GM12801 (cell line): ENCODE measurements around the gene VENTX.

ENCODE experiments used
- CTCF ChIP-seq: IDR thresholded peaks from one replicate; pipeline ENCODE4 v1.5.1; 2011; ENCODE audit warnings: control low read depth; ENCODE audit not compliant: insufficient read length; ENCODE audit errors: extremely low read depth

Gene VENTX

GRCh38 chr10:133251388-133252222 lies 13.9 kb downstream of the VENTX start:
- no peak for TF ChIP-seq CTCF

- TF ChIP-seq CTCF, result no peak
Observed at GRCh38 chr10:133252223-133252552, 14.5 kb downstream of the VENTX start.

GRCh38 chr10:133253361-133253955 lies 15.8 kb downstream of the VENTX start:
- no peak for TF ChIP-seq CTCF

GRCh38 chr10:133254421-133255120 lies 16.9 kb downstream of the VENTX start:
- TF ChIP-seq CTCF, result no peak

- TF ChIP-seq CTCF, result no peak
Observed at GRCh38 chr10:133255323-133255722, 17.7 kb downstream of the VENTX start.

- TF ChIP-seq CTCF, result no peak
Observed at GRCh38 chr10:133257489-133258065, 19.9 kb downstream of the VENTX start.

GRCh38 chr10:133258066-133258817 lies 20.6 kb downstream of the VENTX start:
- no peak for TF ChIP-seq CTCF
